HepG2 (cell line): ENCODE data around the gene MMP23B. TPM values are rescaled to one million over a fixed set of nuclear protein-coding genes. Genes with fewer than 3 reads are reported as not detected.

Source experiments
- FOXM1 ChIP-seq: sonication (generic); formaldehyde crosslinking; IDR thresholded peaks from 2 replicates; pipeline ENCODE4 v1.5.0; 2020; ENCODE audit warnings: missing genetic modification reagents
- HIC2 ChIP-seq: sonication (generic); formaldehyde crosslinking; IDR thresholded peaks from 2 replicates; pipeline ENCODE4 v1.9.0; 2022; ENCODE audit warnings: low read depth, missing genetic modification reagents
- KLF9 ChIP-seq: IDR thresholded peaks from 2 replicates; pipeline ENCODE4 v1.6.1; 2016; ENCODE audit warnings: low read depth
- MTERF4 ChIP-seq: sonication (generic); formaldehyde crosslinking; IDR thresholded peaks from 2 replicates; pipeline ENCODE4 v1.8.0; 2023; ENCODE audit warnings: mild to moderate bottlenecking, missing genetic modification reagents
- MXD4 ChIP-seq: IDR thresholded peaks from 2 replicates; pipeline ENCODE4 v1.6.1; 2016; ENCODE audit warnings: mild to moderate bottlenecking, missing biosample characterization, missing genetic modification reagents
- MZF1 ChIP-seq: sonication (generic); formaldehyde crosslinking; IDR thresholded peaks from 2 replicates; pipeline ENCODE4 v1.8.1; 2023; ENCODE audit warnings: mild to moderate bottlenecking, missing genetic modification reagents, borderline replicate concordance
- PRDM4 ChIP-seq: sonication (generic); formaldehyde crosslinking; IDR thresholded peaks from 2 replicates; pipeline ENCODE4 v1.9.0; 2021; ENCODE audit warnings: missing genetic modification reagents, borderline replicate concordance
- THAP7 ChIP-seq: sonication (generic); formaldehyde crosslinking; IDR thresholded peaks from 2 replicates; pipeline ENCODE4 v1.8.1; 2023; ENCODE audit warnings: mild to moderate bottlenecking, missing genetic modification reagents
- USF2 ChIP-seq, 2 experiments: sonication (generic) in 1 of 2; formaldehyde crosslinking in 1 of 2; IDR thresholded peaks; 2 replicates each; pipeline versions ENCODE4 v1.5.1 to v1.6.1; 2011 to 2020; ENCODE audit warnings: borderline replicate concordance in 1 of 2, low read depth in 1 of 2, low read length in 1 of 2, mild to moderate bottlenecking in 1 of 2, missing genetic modification reagents in 1 of 2, moderate library complexity in 1 of 2
- ZNF446 ChIP-seq: sonication (generic); formaldehyde crosslinking; IDR thresholded peaks from 2 replicates; pipeline ENCODE4 v1.5.0; 2020; ENCODE audit warnings: mild to moderate bottlenecking, missing genetic modification reagents
- ZNF720 ChIP-seq: sonication (generic); formaldehyde crosslinking; IDR thresholded peaks from 2 replicates; pipeline ENCODE4 v1.4.0; 2020; ENCODE audit warnings: missing genetic modification reagents
- ZUFSP ChIP-seq: sonication (generic); formaldehyde crosslinking; IDR thresholded peaks from 2 replicates; pipeline ENCODE4 v1.9.0; 2021; ENCODE audit warnings: missing genetic modification reagents, mild to moderate bottlenecking, borderline replicate concordance
- polyA plus RNA-seq, 8 experiments: library from polyadenylated mRNA; depleted of rRNA in 3 of 8; stranded (reverse) in 7 of 8; unstranded in 1 of 8; fragments of >200 nt; fragmentation: Illumina TruSeq in 4 of 8; extraction: Trizol in 4 of 8; gene quantifications; 2 replicates each; pipeline versions ENCODE4 v1.2.1 to v1.2.3, GENCODE V29; 2011 to 2016; ENCODE audit warnings: low read depth in 4 of 8, missing spikeins in 1 of 8, mixed read lengths in 1 of 8; ENCODE audit not compliant: insufficient read depth in 1 of 8
- total RNA-seq, 5 experiments: library from RNA; depleted of rRNA; stranded (reverse); fragments of >200 nt; fragmentation: Illumina TruSeq; extraction: Trizol; gene quantifications; 2 replicates each; pipeline ENCODE4 v1.2.3, GENCODE V29; 2016; ENCODE audit warnings: low read depth in 1 of 5

MMP23B gene
- total and polyA plus RNA-seq, 2 of the 13 experiments (the other 11 are each of a cell fraction or from before 2014, with no cell fraction given): 0.61 to 0.75 TPM

- TF ChIP-seq ZUFSP (CRISPR knock-in tag): no peak
- TF ChIP-seq THAP7 (CRISPR knock-in tag): no peak
- no peak for TF ChIP-seq KLF9
- TF ChIP-seq MTERF4 (CRISPR knock-in tag): no peak
- TF ChIP-seq ZNF446 (CRISPR knock-in tag): no peak
- TF ChIP-seq FOXM1: 0 out of 2 replicates have a peak, but pooled peaks have one; percentile 16
- TF ChIP-seq MZF1 (CRISPR knock-in tag): no peak
- peak; percentile 14 for TF ChIP-seq HIC2 (CRISPR knock-in tag)
- TF ChIP-seq PRDM4 (CRISPR knock-in tag): no peak
- peak; percentile 75; the same call in 1 of the 2 replicates for TF ChIP-seq MXD4 (CRISPR knock-in tag)
- no peak for TF ChIP-seq ZNF720
- no peak for TF ChIP-seq USF2 (IDR thresholded peaks at IDR 0.05; ENCODE audit: low read depth, low read length)
- TF ChIP-seq USF2 (CRISPR knock-in tag; IDR thresholded peaks at IDR 0.05; ENCODE audit: borderline replicate concordance): no peak
Observed at GRCh38 chr1:1615256-1616044, 16.5 kb upstream of the MMP23B start, which contains the start of gene MIB2 (continued).
